Measurements from ENCODE around the gene SETD6. TPM values are rescaled to one million over a fixed set of nuclear protein-coding genes. Genes with fewer than 3 reads are reported as not detected.

SETD6 gene
- total and polyA plus RNA-seq, 2 of the 13 experiments (the other 11 are each of a cell fraction or from before 2014, with no cell fraction given) = 24.0 to 25.7 TPM

GRCh38 chr16:58487566-58488351 lies 27.6 kb upstream of the SETD6 start (continued):
- TF ChIP-seq HNF1A (IDR thresholded peaks at IDR 0.05; ENCODE audit: low read depth) (no peak), HNF1A (CRISPR knock-in tag; IDR thresholded peaks at IDR 0.05; ENCODE audit: borderline replicate concordance) (no peak), TFAP4 (IDR thresholded peaks at IDR 0.05; ENCODE audit: borderline replicate concordance, low read depth) (no peak), PHB2 (IDR thresholded peaks at IDR 0.05; ENCODE audit: partially characterized antibody) (no peak), ZNF788 (CRISPR knock-in tag; IDR thresholded peaks at IDR 0.05; ENCODE audit: borderline replicate concordance) (peak; percentile 74; the same call in 1 of the 2 replicates), ZNF691 (CRISPR knock-in tag; IDR thresholded peaks at IDR 0.05; ENCODE audit: borderline replicate concordance, low read depth) (peak; percentile 73; the same call in 1 of the 2 replicates), GPBP1L1 (CRISPR knock-in tag; IDR thresholded peaks at IDR 0.05) (no peak), ZSCAN29 (CRISPR knock-in tag; conservative IDR thresholded peaks at IDR 0.05) (no peak), CTCF (CRISPR knock-in tag; IDR thresholded peaks at IDR 0.05) (peak; percentile 100), ZNF710 (CRISPR knock-in tag; IDR thresholded peaks at IDR 0.05; ENCODE audit: borderline replicate concordance) (0 out of 2 replicates have a peak, but pooled peaks have one; percentile 50), PCBP2 (optimal IDR thresholded peaks at IDR 0.05; ENCODE audit: low read depth, low read length, poor library complexity, severe bottlenecking) (no peak), ZSCAN31 (CRISPR knock-in tag; IDR thresholded peaks at IDR 0.05; ENCODE audit: low read depth) (0 out of 2 replicates have a peak, but pooled peaks have one; percentile 48)

Data from HepG2 (cell line).